Left ventricle myocardium inferior (tissue), 1 donor: ENCODE measurements around the gene SLC33A1. TPM values are rescaled to one million over a fixed set of nuclear protein-coding genes. Genes with fewer than 3 reads are reported as not detected.
A peak's percentile ranks its signal among the peaks of the same experiment; 100 is the strongest.

Experiments used
- DNase-seq: peaks from one replicate; pipeline ENCODE4 v3.0.0-alpha.2; 2020
- H3K27ac ChIP-seq: fragments of 200-600 bp; replicated peaks from 2 replicates; pipeline ENCODE4 v1.8.0; 2021
- H3K27me3 ChIP-seq: fragments of 200-600 bp; 2 replicates; pipeline ENCODE4 v1.8.0; 2021; ENCODE audit warnings: low read depth
- H3K36me3 ChIP-seq: fragments of 200-600 bp; 2 replicates; pipeline ENCODE4 v1.8.0; 2021
- H3K4me1 ChIP-seq: fragments of 200-600 bp; 2 replicates; pipeline ENCODE4 v1.8.0; 2021
- H3K4me3 ChIP-seq: fragments of 200-600 bp; 2 replicates; pipeline ENCODE4 v1.8.0; 2021; ENCODE audit warnings: mild to moderate bottlenecking, moderate library complexity
- H3K9me3 ChIP-seq: fragments of 200-600 bp; replicated peaks from 2 replicates; pipeline ENCODE4 v1.8.0; 2021
- intact Hi-C: fragments of 100-400 bp; cut with micrococcal nuclease; formaldehyde crosslinking; loops from one replicate; pipeline ENCODE4 v1.11.0; 2022
- total RNA-seq: library from RNA; stranded (reverse); fragmentation: NEBNext Ultra II Directional; extraction: Animal tissue kit (Norgen Biotek cat#: 25700); gene quantifications from one replicate; pipeline ENCODE4 v1.2.1, GENCODE V29; 2021
- TF ChIP-seq, protein P1 (sequence below): fragments of 200-600 bp; IDR thresholded peaks from 2 replicates; pipeline ENCODE4 v1.8.0; 2021; ENCODE audit warnings: antibody characterized with exemption, mild to moderate bottlenecking, borderline replicate concordance
- donor health status: DM: no; HTN: yes; CAD: no; lungs with severe emphysema.

Gene SLC33A1
- total RNA-seq, 1 donor from 2014 or later: 22.4 TPM

DNA sequence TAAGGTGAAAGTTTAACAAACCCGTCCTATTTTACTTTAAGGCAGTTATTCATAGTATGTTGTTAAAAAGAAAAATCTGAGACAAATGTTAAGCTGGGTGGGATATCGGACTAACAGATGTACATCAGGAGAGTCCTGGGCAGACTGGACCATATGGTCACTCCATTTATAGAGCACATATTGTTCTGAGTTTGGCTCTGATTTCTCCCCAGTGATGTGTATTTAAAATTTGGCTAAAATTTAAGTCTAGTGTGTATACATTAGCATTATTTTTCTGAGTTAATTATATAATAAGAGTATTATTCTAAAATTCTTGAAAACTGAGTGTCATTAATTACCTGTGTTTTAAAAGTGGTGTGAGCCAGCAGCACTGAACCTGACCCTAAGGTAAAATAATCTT, 22.3 kb upstream of the SLC33A1 start:
- TF ChIP-seq, protein P1, sequence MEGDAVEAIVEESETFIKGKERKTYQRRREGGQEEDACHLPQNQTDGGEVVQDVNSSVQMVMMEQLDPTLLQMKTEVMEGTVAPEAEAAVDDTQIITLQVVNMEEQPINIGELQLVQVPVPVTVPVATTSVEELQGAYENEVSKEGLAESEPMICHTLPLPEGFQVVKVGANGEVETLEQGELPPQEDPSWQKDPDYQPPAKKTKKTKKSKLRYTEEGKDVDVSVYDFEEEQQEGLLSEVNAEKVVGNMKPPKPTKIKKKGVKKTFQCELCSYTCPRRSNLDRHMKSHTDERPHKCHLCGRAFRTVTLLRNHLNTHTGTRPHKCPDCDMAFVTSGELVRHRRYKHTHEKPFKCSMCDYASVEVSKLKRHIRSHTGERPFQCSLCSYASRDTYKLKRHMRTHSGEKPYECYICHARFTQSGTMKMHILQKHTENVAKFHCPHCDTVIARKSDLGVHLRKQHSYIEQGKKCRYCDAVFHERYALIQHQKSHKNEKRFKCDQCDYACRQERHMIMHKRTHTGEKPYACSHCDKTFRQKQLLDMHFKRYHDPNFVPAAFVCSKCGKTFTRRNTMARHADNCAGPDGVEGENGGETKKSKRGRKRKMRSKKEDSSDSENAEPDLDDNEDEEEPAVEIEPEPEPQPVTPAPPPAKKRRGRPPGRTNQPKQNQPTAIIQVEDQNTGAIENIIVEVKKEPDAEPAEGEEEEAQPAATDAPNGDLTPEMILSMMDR: no peak
- Histone ChIP-seq H3K4me3 (no peak overlapping the region), H3K4me1 (peaks cover 43% of the 10 kb centered on the region), H3K36me3 (no peaks in the 10 kb centered on the region), H3K9me3 (no peaks in the 10 kb centered on the region), H3K27me3 (no peaks in the 10 kb centered on the region), H3K27ac (no peak overlapping the region)
- DNase-seq: no peak
- intact Hi-C loops: no loop called here

DNA sequence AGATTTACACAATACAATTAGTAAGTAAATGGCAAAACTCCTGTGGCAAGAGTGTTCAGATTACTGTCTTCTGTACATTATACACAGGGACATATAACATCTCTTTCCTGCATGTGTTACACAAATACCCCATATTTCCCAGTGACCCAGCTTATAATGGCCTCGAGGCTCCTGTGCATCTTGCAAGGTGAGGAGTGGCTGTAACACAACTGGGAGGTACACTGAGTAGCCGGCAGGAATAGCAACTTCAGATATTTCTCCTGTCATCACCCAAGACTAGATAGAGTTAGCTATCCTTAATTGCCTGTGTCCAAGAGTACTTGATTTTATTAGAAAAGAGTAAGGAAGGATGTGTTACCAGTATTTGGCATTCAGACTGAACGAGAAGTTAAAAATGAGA, 21.8 kb upstream of the SLC33A1 start:
- Histone ChIP-seq H3K9me3 (no peaks in the 10 kb centered on the region), H3K36me3 (no peaks in the 10 kb centered on the region), H3K4me1 (peaks cover 44% of the 10 kb centered on the region), H3K4me3 (no peak overlapping the region), H3K27me3 (no peaks in the 10 kb centered on the region), H3K27ac (no peak overlapping the region)
- DNase-seq: no peak
- intact Hi-C loops: no loop called here
- TF ChIP-seq, protein P1: no peak

DNA sequence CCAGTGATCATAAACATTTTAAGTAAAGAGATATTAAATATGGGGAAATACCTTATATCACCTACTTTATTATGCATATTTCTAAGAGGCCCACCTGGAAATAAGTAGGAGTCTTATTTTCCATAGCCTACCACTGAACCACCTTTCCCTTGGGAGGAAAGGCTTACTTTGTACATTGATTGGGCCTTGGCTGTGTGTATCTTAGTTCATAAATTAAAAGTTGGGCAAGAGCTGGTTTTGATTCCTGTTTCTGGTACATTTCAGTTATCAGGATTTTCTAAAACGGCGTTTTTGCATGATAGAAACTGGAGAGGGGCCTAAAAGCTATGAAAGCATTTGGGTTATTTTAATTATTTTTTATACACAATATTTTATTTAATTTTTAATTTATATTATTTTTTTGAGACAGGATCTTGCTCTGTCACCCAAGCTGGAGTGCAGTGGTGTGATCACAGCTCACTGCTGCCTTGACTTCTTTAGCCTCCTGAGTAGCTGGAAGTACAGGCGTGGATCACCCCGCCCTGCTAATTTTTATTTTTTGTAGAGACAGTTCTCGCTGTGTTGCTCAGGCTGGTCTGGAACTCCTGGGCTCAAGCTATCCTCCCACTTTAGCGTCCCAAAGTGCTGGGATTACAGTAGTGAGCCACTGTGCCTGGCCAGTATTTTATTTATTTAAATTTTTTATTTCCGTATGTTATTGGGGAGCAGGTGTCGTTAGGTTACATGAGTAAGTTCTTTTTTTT, 18.8 kb upstream of the SLC33A1 start:
- H3K27me3 ChIP-seq: no peaks in the 10 kb centered on the region
- intact Hi-C loops: no loop called here
- DNase-seq: no peak
- TF ChIP-seq, protein P1: no peak
- no peaks in the 10 kb centered on the region for H3K36me3 ChIP-seq
- no peak overlapping the region for H3K27ac ChIP-seq
- no peak overlapping the region for H3K4me3 ChIP-seq
- H3K4me1 ChIP-seq: peaks cover 50% of the 10 kb centered on the region
- H3K9me3 ChIP-seq: no peaks in the 10 kb centered on the region

DNA sequence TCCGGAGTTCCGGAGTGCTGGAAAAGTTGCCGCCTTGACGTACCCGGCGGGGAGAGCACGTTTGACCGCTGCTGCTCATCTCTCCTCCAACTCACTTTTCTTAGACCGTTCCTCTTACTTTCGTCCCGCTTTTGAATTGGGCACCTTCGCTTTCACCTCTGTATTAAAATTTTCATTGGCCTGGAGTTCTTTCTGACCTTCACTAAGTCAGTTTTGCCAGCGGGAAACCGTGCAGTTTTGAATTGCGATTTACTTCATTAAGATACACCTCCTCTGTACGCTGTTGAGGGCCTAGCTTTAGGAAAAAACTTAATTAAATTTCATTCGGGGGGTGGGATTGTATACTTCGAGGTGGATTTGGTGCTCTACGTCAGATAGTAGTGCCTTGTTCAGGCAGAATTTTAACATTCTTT, 17.5 kb upstream of the SLC33A1 start:
- no peak for DNase-seq
- TF ChIP-seq, protein P1: no peak
- H3K27ac ChIP-seq: peak overlapping the region; percentile 96
- intact Hi-C loops: no loop called here
- H3K4me3 ChIP-seq: peak overlapping the region; percentile 99
- H3K9me3 ChIP-seq: no peaks in the 10 kb centered on the region
- H3K27me3 ChIP-seq: no peaks in the 10 kb centered on the region
- peaks cover 50% of the 10 kb centered on the region for H3K4me1 ChIP-seq
- H3K36me3 ChIP-seq: no peaks in the 10 kb centered on the region

DNA sequence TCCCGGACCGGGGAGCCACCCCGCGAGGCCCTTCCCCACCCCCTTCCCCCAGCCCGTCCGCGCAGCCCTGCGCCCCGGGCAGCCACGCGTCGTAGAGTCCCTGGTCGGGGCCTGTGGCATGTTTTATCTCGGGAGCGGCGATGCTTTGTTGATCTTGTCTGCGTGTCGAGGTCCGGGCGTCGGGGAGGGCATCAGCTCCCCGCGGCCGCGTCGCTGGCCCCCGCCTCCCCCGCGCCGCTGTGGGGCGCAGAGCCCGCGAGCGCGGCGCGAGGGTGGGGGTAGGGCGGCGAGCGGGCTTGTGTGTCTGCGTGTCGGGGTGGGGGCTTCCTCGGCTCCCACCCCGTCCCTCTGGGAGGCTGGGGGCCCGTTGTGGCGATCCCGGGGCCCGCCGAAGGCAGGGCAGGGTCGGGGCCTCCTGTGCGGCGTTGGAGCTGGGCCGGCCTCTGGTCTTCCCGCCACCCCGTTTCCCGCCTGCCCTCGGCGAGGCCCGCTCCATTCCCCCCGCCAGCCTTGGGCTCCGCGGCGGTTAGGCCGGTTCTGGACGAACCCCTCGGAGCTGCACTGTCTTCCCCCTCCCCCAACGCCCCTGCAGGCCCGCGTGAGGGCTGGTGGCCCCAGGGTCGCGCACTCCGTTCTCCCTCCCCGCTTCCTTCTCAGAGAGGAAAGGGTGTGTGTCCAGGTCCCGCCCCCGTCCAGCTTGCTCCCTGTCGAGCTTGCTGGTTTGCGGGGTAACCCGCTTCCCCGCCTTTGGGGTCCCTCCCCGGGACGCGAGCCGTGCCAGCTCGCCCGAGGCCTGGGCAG, 16.9 kb upstream of the SLC33A1 start:
- Histone ChIP-seq H3K4me3 (peak overlapping the region; percentile 99), H3K27me3 (no peaks in the 10 kb centered on the region), H3K36me3 (no peaks in the 10 kb centered on the region), H3K9me3 (no peaks in the 10 kb centered on the region), H3K4me1 (peaks cover 45% of the 10 kb centered on the region), H3K27ac (peak overlapping the region; percentile 96)
- DNase-seq: peak; percentile 54
- TF ChIP-seq, protein P1: no peak
- intact Hi-C loops: no loop called here
